Hepatocyte (in vitro differentiated cells): Measurements from ENCODE around the gene LRRC9. TPM values are rescaled to one million over a fixed set of nuclear protein-coding genes. Genes with fewer than 3 reads are reported as not detected.

Experiments used
- DNase-seq: peaks from one replicate; pipeline ENCODE4 v3.0.0-alpha.2; 2016; ENCODE audit warnings: low spot score
- H2AFZ ChIP-seq: fragments of 200-600 bp; sonication (generic); 2 replicates; pipeline ENCODE4 v1.6.0; 2016; ENCODE audit warnings: antibody characterized with exemption, mild to moderate bottlenecking
- H3K27ac ChIP-seq: fragments of 200-600 bp; sonication (generic); 2 replicates; pipeline ENCODE4 v1.5.1; 2016; ENCODE audit warnings: mild to moderate bottlenecking
- H3K27me3 ChIP-seq: fragments of 200-600 bp; sonication (generic); 2 replicates; pipeline ENCODE4 v1.6.1; 2016
- H3K36me3 ChIP-seq: fragments of 200-600 bp; sonication (generic); replicated peaks from 2 replicates; pipeline ENCODE4 v1.5.1; 2016; ENCODE audit warnings: low read depth; ENCODE audit not compliant: insufficient read depth
- H3K4me1 ChIP-seq: fragments of 200-600 bp; sonication (generic); 2 replicates; pipeline ENCODE4 v1.5.1; 2016; ENCODE audit warnings: mild to moderate bottlenecking, moderate library complexity; ENCODE audit not compliant: insufficient read depth
- H3K4me2 ChIP-seq: fragments of 200-600 bp; sonication (generic); 2 replicates; pipeline ENCODE4 v1.6.0; 2016
- H3K4me3 ChIP-seq: fragments of 200-600 bp; sonication (generic); 2 replicates; pipeline ENCODE4 v1.5.1; 2016; ENCODE audit warnings: mild to moderate bottlenecking
- H3K79me2 ChIP-seq: fragments of 200-600 bp; sonication (generic); 2 replicates; pipeline ENCODE4 v1.6.0; 2017; ENCODE audit warnings: mild to moderate bottlenecking
- H3K9me2 ChIP-seq: fragments of 200-600 bp; sonication (generic); replicated peaks from 2 replicates; pipeline ENCODE4 v1.6.0; 2017; ENCODE audit warnings: mild to moderate bottlenecking; ENCODE audit not compliant: insufficient read depth
- H3K9me3 ChIP-seq: fragments of 200-600 bp; sonication (generic); 2 replicates; pipeline ENCODE4 v1.5.1; 2016; ENCODE audit warnings: low read depth, mild to moderate bottlenecking
- H4K20me1 ChIP-seq: fragments of 200-600 bp; sonication (generic); 2 replicates; pipeline ENCODE4 v1.6.0; 2016; ENCODE audit warnings: mild to moderate bottlenecking; ENCODE audit not compliant: insufficient read depth, poor library complexity, severe bottlenecking
- CTCF ChIP-seq: fragments of 200-600 bp; sonication (generic); IDR thresholded peaks from 2 replicates; pipeline ENCODE4 v1.5.1; 2016; ENCODE audit warnings: antibody characterized with exemption, mild to moderate bottlenecking; ENCODE audit not compliant: poor library complexity
- EZH2 ChIP-seq: fragments of 200-600 bp; sonication (generic); IDR thresholded peaks from 2 replicates; pipeline ENCODE4 v1.6.1; 2016; ENCODE audit warnings: antibody characterized with exemption, mild to moderate bottlenecking, borderline replicate concordance
- EZH2phosphoT487 ChIP-seq: fragments of 200-600 bp; sonication (generic); IDR thresholded peaks from one replicate; pipeline ENCODE4 v1.6.1; 2018; ENCODE audit warnings: antibody characterized with exemption, mild to moderate bottlenecking, low read depth, moderate library complexity; ENCODE audit not compliant: unreplicated experiment, severe bottlenecking
- WGBS: methylation state at CpG from one replicate; pipeline ENCODE4 v1.1.6; 2016; ENCODE audit warnings: low lambda C conversion rate; ENCODE audit errors: missing lambda C conversion rate; 5-methylcytosine and 5-hydroxymethylcytosine counted together
- polyA plus RNA-seq: library from polyadenylated mRNA; unstranded; fragments of >200 nt; fragmentation: Nextera tagmentation; extraction: Ambion mirVana; gene quantifications from 2 replicates; pipeline ENCODE4 v1.2.1, GENCODE V29; 2016
- total RNA-seq: library from RNA; depleted of rRNA; stranded (reverse); fragments of >200 nt; gene quantifications from 2 replicates; pipeline ENCODE4 v1.2.3, GENCODE V29; 2014

Gene LRRC9
- total and polyA plus RNA-seq, 2 experiments from 2014 or later: 0.13 to 2.1 TPM

GRCh38 chr14:60091550-60092525, 171.9 kb downstream of the LRRC9 start, which contains the start of gene PCNX4:
TSS of gene PCNX4 (plus strand) at chr14:60091923. CDS start at chr14:60107639, 15,716 bp downstream.
- Histone ChIP-seq H3K4me3 (peak within 1 kb of the TSS; percentile 47), H3K4me2 (peak within 1 kb of the TSS; percentile 86), H3K36me3 (no peaks in the 10 kb centered on the region), H3K27me3 (no peaks in the 10 kb centered on the region), H3K9me3 (no peaks in the 10 kb centered on the region), H3K79me2 (peaks cover 44% of the 10 kb centered on the region), H4K20me1 (peaks cover 10% of the 10 kb centered on the region), H3K9me2 (no peaks in the 10 kb centered on the region), H2AFZ (peak within 1 kb of the TSS; percentile 90), H3K27ac (peak within 1 kb of the TSS; percentile 98), H3K4me1 (peaks cover 16% of the 10 kb centered on the region)
- DNase-seq: peak; percentile 98
- TF ChIP-seq EZH2phosphoT487: no peak
- no peak for TF ChIP-seq CTCF
- no peak for TF ChIP-seq EZH2
- 1% methylated on average over 87 of the region's 88 CpGs for WGBS

- Histone ChIP-seq H3K4me1 (peaks cover 16% of the 10 kb centered on the region), H2AFZ (peak overlapping the region; percentile 64), H4K20me1 (peaks cover 10% of the 10 kb centered on the region), H3K36me3 (no peaks in the 10 kb centered on the region), H3K27me3 (no peaks in the 10 kb centered on the region), H3K27ac (peak overlapping the region; percentile 98), H3K9me2 (no peaks in the 10 kb centered on the region), H3K4me2 (peak overlapping the region; percentile 86), H3K4me3 (peak overlapping the region; percentile 47), H3K9me3 (no peaks in the 10 kb centered on the region), H3K79me2 (peaks cover 51% of the 10 kb centered on the region)
- DNase-seq: peak; percentile 38
- WGBS: 0% methylated on average over 14 of the region's 14 CpGs
- TF ChIP-seq EZH2phosphoT487: no peak
- no peak for TF ChIP-seq EZH2
- TF ChIP-seq CTCF: no peak
Measured at GRCh38 chr14:60092526-60092920, 172.6 kb downstream of the LRRC9 start.

DNA sequence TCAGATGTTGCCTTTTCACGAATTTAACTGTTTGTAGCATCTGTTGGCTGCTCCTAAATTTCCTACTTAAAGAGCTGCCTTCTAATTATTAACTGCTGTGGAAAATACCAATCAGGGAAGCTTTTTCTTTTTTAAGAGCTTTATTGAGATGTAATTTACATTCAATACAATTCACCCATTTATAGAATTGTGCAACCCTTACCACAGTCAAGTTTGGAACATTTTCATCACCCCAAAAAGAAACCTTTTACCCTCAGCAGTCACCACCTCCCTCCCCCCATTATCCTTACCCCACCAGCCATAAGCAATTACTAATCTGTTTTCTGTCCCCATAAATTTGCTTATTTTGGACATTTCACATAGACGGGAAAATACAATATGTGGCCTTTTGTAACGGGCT, 173.1 kb downstream of the LRRC9 start:
- Histone ChIP-seq H3K4me2 (peak overlapping the region; percentile 86), H4K20me1 (peaks cover 10% of the 10 kb centered on the region), H3K9me3 (no peaks in the 10 kb centered on the region), H3K27me3 (no peaks in the 10 kb centered on the region), H3K9me2 (no peaks in the 10 kb centered on the region), H3K36me3 (no peaks in the 10 kb centered on the region), H2AFZ (peak overlapping the region; percentile 64), H3K27ac (peak overlapping the region; percentile 98), H3K4me3 (peak overlapping the region; percentile 47), H3K4me1 (peaks cover 16% of the 10 kb centered on the region), H3K79me2 (peaks cover 57% of the 10 kb centered on the region)
- DNase-seq: no peak
- WGBS: 16% methylated on average over 3 of the region's 3 CpGs
- no peak for TF ChIP-seq CTCF
- TF ChIP-seq EZH2phosphoT487: no peak
- no peak for TF ChIP-seq EZH2
